ENCODE measurements around the gene PPP1R8.

Gene PPP1R8

GRCh38 chr1:27872802-27873551 is 42.4 kb downstream of the PPP1R8 start:
- DNase-seq = no peak

- DNase-seq = no peak
Observed at GRCh38 chr1:27873671-27874384, 43.2 kb downstream of the PPP1R8 start.

GRCh38 chr1:27876341-27877114 is 45.9 kb downstream of the PPP1R8 start:
- no peak for DNase-seq

- DNase-seq = no peak
Observed at GRCh38 chr1:27877115-27877416, 46.5 kb downstream of the PPP1R8 start.

GRCh38 chr1:27878039-27878438 is 47.5 kb downstream of the PPP1R8 start:
- DNase-seq = no peak

- no peak for DNase-seq
Observed at GRCh38 chr1:27878787-27879335, 48.3 kb downstream of the PPP1R8 start.

GRCh38 chr1:27879374-27880082 is 48.9 kb downstream of the PPP1R8 start:
- DNase-seq = no peak

GRCh38 chr1:27882543-27882903 is 51.9 kb downstream of the PPP1R8 start:
- no peak for DNase-seq

GRCh38 chr1:27883536-27883935 is 53.0 kb downstream of the PPP1R8 start:
- DNase-seq = no peak

GRCh38 chr1:27884006-27884954 is 53.7 kb downstream of the PPP1R8 start:
- DNase-seq = no peak

- DNase-seq = no peak
Observed at GRCh38 chr1:27885114-27885528, 54.5 kb downstream of the PPP1R8 start.

GRCh38 chr1:27885621-27886352 is 55.2 kb downstream of the PPP1R8 start:
- DNase-seq = no peak

- DNase-seq = no peak
Observed at GRCh38 chr1:27886353-27886679, 55.7 kb downstream of the PPP1R8 start.

GRCh38 chr1:27886744-27887143 is 56.2 kb downstream of the PPP1R8 start:
- no peak for DNase-seq

GRCh38 chr1:27887215-27888021 is 56.8 kb downstream of the PPP1R8 start:
- no peak for DNase-seq

GRCh38 chr1:27889506-27889905 is 58.9 kb downstream of the PPP1R8 start:
- DNase-seq = no peak

GRCh38 chr1:27891196-27891889 is 60.8 kb downstream of the PPP1R8 start:
- DNase-seq = no peak

GRCh38 chr1:27894521-27894920 is 63.9 kb downstream of the PPP1R8 start:
- no peak for DNase-seq
